A549 (cell line): Measurements from ENCODE around the gene CCDC136. TPM values are rescaled to one million over a fixed set of nuclear protein-coding genes. Genes with fewer than 3 reads are reported as not detected.

ENCODE experiments used
- ATAC-seq, 2 experiments: fragments of 200-7000 bp in 1 of 2; fragments of >200 bp in 1 of 2; cut with Nextera tagmentation in 1 of 2; cut with Tn5 transposase in 1 of 2; 3 replicates each; pipeline versions ENCODE4 v1.8.0 to v1.9.1; 2018 to 2020; ENCODE audit warnings: mild to moderate bottlenecking in 1 of 2, moderate library complexity in 1 of 2
- CTCF ChIA-PET: fragments of 300-600 bp; sonication (Branson Sonifier 250); formaldehyde crosslinking; extraction: SDS; loops from one replicate; lab custom pipeline; 2021; ENCODE audit warnings: antibody characterized with exemption, inconsistent platforms; lab: Yijun Ruan, JAX
- POLR2A ChIA-PET: fragments of 350-600 bp; formaldehyde crosslinking; extraction: SDS; loops from one replicate; lab custom pipeline; 2021; ENCODE audit warnings: antibody characterized with exemption, inconsistent platforms; lab: Yijun Ruan, JAX
- DNase-seq, 2 experiments: peaks; one replicate each; pipeline versions ENCODE4 v3.0.0 to v3.0.0-alpha.2; 2011 to 2016; ENCODE audit warnings: low read depth in 1 of 2, low spot score in 1 of 2
- FAIRE-seq: peaks from 2 replicates; lab custom pipeline; 2011; peaks lifted over from hg19 to GRCh38; lab: Jason Lieb, UNC
- H3K27ac ChIP-seq, 2 experiments: fragments of >200 bp; sonication (Bioruptor Twin); formaldehyde crosslinking; 3 replicates each; pipeline ENCODE4 v1.5.1; 2016 to 2017
- H3K4me1 ChIP-seq: fragments of >200 bp; sonication (Bioruptor Twin); formaldehyde crosslinking; 3 replicates; pipeline ENCODE4 v1.6.1; 2016
- H3K4me2 ChIP-seq: fragments of >200 bp; sonication (Bioruptor Twin); formaldehyde crosslinking; 3 replicates; pipeline ENCODE4 v1.6.1; 2016
- H3K4me3 ChIP-seq: fragments of >200 bp; sonication (Bioruptor Twin); formaldehyde crosslinking; 3 replicates; pipeline ENCODE4 v1.5.1; 2016
- H3K9me3 ChIP-seq: fragments of >200 bp; sonication (Bioruptor Twin); formaldehyde crosslinking; 3 replicates; pipeline ENCODE4 v1.6.1; 2016
- CBX2 ChIP-seq: fragments of 200-600 bp; sonication (generic); IDR thresholded peaks from 2 replicates; pipeline ENCODE4 v1.6.1; 2016; ENCODE audit warnings: low read depth, mild to moderate bottlenecking, borderline replicate concordance
- CEBPB ChIP-seq, 2 experiments: fragments of >200 bp in 1 of 2; sonication (Bioruptor Twin) in 1 of 2; formaldehyde crosslinking in 1 of 2; IDR thresholded peaks; 2 replicates each; pipeline ENCODE4 v1.6.1; 2012 to 2016
- HOXB5 ChIP-seq: fragments of 250-450 bp; sonication (Bioruptor Pico); IDR thresholded peaks from 2 replicates; pipeline ENCODE4 v1.5.0; 2020; ENCODE audit warnings: mild to moderate bottlenecking, moderate library complexity
- NFE2L2 ChIP-seq: fragments of 150-350 bp; conservative IDR thresholded peaks from 2 replicates; pipeline ENCODE4 v1.6.1; 2014; ENCODE audit warnings: low read length
- NR3C1 ChIP-seq: fragments of >200 bp; sonication (Bioruptor Twin); formaldehyde crosslinking; IDR thresholded peaks from 3 replicates; pipeline ENCODE4 v1.6.1; 2017
- POLR2AphosphoS2 ChIP-seq: conservative IDR thresholded peaks from 2 replicates; pipeline ENCODE4 v1.6.1; 2012; ENCODE audit warnings: low read length, improper control_type of control experiment, inconsistent platforms
- RARB ChIP-seq: fragments of 250-450 bp; sonication (Bioruptor Pico); IDR thresholded peaks from 2 replicates; pipeline ENCODE4 v1.8.0; 2021; ENCODE audit warnings: mild to moderate bottlenecking, moderate library complexity
- RNF2 ChIP-seq: fragments of 200-600 bp; sonication (generic); IDR thresholded peaks from 2 replicates; pipeline ENCODE4 v1.6.1; 2016; ENCODE audit warnings: low read depth, mild to moderate bottlenecking, antibody characterized with exemption, moderate library complexity, borderline replicate concordance
- SMC3 ChIP-seq: fragments of >200 bp; sonication (Bioruptor Twin); formaldehyde crosslinking; IDR thresholded peaks from 3 replicates; pipeline ENCODE4 v1.6.1; 2018; ENCODE audit warnings: inconsistent platforms
- ZNF302 ChIP-seq: fragments of 250-450 bp; sonication (Bioruptor Pico); IDR thresholded peaks from 2 replicates; pipeline ENCODE4 v1.9.0; 2021; ENCODE audit warnings: inconsistent platforms, mild to moderate bottlenecking, moderate library complexity
- WGBS: methylation state at CpG from one replicate; pipeline ENCODE4 v1.1.6; 2017; ENCODE audit errors: missing lambda C conversion rate; 5-methylcytosine and 5-hydroxymethylcytosine counted together
- polyA plus RNA-seq, 4 experiments: library from polyadenylated mRNA; depleted of rRNA in 3 of 4; stranded (reverse); fragments of >200 nt; fragmentation: RNase III in 1 of 4; extraction: RNeasy Plus Mini Kit Qiagen cat#74134 plus additional on column Dnase treatment in 1 of 4; gene quantifications; 2 replicates in 3 of 4; 3 replicates in 1 of 4; pipeline ENCODE4 v1.2.3, GENCODE V29; 2011 to 2017
- small RNA-seq, 6 experiments: library from RNA; depleted of rRNA; stranded (forward); fragments of <200 nt; gene quantifications; one replicate each; pipeline ENCODE3, GENCODE V24; 2012
- TF ChIP-seq, protein P1 (sequence below): fragments of 250-450 bp; sonication (Bioruptor Pico); IDR thresholded peaks from 2 replicates; pipeline ENCODE4 v1.5.0; 2020; ENCODE audit warnings: low read depth, mild to moderate bottlenecking, moderate library complexity
- TF ChIP-seq, protein P2 (sequence below): fragments of >200 bp; sonication (Bioruptor Twin); formaldehyde crosslinking; IDR thresholded peaks from 3 replicates; pipeline ENCODE4 v1.6.1; 2016

CCDC136 gene
- polyA plus RNA-seq, 2 of the 4 experiments (the other 2 are of a cell fraction): 4.7 to 5.4 TPM

DNA sequence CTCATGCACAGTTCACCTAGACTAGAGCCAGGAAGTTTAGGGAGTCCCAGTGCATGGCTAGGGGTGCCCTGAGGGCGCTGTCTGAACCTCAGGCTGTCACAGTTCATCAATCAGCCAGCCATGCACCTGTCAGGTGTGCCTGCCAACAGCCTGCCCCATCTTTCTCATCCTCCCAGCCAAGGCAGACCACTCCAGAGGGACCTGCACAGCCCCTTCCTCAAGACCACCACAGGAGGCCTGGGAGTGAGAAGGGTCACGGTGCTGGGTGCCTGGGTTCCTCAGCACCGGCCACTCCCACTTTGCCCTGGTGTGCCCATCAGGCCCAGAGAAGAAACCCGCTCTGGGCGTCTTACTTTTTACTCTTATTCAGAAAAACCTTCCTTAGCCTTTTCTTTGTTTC lies 79.3 kb downstream of the CCDC136 start:
- TF ChIP-seq SMC3: no peak
- no peak for TF ChIP-seq HOXB5 (CRISPR knock-in tag)
- TF ChIP-seq, protein P1, sequence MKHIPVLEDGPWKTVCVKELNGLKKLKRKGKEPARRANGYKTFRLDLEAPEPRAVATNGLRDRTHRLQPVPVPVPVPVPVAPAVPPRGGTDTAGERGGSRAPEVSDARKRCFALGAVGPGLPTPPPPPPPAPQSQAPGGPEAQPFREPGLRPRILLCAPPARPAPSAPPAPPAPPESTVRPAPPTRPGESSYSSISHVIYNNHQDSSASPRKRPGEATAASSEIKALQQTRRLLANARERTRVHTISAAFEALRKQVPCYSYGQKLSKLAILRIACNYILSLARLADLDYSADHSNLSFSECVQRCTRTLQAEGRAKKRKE (CRISPR knock-in tag): no peak
- no peak for TF ChIP-seq NFE2L2
- no peak for TF ChIP-seq RNF2
- no peak for TF ChIP-seq CEBPB (IDR thresholded peaks at IDR 0.05)
- TF ChIP-seq NR3C1: no peak
- no peak for TF ChIP-seq CBX2
- TF ChIP-seq POLR2AphosphoS2: no peak
- TF ChIP-seq, protein P2, sequence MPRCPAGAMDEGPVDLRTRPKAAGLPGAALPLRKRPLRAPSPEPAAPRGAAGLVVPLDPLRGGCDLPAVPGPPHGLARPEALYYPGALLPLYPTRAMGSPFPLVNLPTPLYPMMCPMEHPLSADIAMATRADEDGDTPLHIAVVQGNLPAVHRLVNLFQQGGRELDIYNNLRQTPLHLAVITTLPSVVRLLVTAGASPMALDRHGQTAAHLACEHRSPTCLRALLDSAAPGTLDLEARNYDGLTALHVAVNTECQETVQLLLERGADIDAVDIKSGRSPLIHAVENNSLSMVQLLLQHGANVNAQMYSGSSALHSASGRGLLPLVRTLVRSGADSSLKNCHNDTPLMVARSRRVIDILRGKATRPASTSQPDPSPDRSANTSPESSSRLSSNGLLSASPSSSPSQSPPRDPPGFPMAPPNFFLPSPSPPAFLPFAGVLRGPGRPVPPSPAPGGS: no peak
- TF ChIP-seq RARB (CRISPR knock-in tag): no peak
- no peak for TF ChIP-seq ZNF302 (CRISPR knock-in tag)
- 87% methylated on average over 5 of the region's 5 CpGs for WGBS

More for the DNA sequence above, 79.3 kb downstream of the CCDC136 start:
- CTCF ChIA-PET: interaction anchor here (0.6 to 17.4 kb wide), 3 partner anchors 12 to 114 kb away, joined by 3 to 225 read pairs (median 5); no protein-coding TSS in a partner anchor
- POLR2A ChIA-PET: no interaction called here
- Histone ChIP-seq H3K4me2 (no peak overlapping the region), H3K4me3 (no peak overlapping the region), H3K9me3 (no peaks in the 10 kb centered on the region), H3K27ac (no peak overlapping the region), H3K4me1 (peaks cover 9% of the 10 kb centered on the region; the same call in 1 of the 3 replicates)
- ATAC-seq: no peak
- no peak for DNase-seq
- no peak for FAIRE-seq

Small RNAs within 50 kb of the gene (small RNA-seq; reads per million reads assigned to genes)
- gene RN7SL81P: 0 reads per million in 6 experiments

Other genes starting within 250 kb of the CCDC136 start
- 0.37 and 0.46 TPM in 2 replicates for gene GARIN1A, start 119.7 kb upstream of the CCDC136 start, polyA plus RNA-seq (2011; rRNA removed)
- 0.30 to 0.49 TPM (median 0.43 TPM) in 3 replicates for gene GARIN1A, start 119.7 kb upstream of the CCDC136 start, polyA plus RNA-seq (2017; fragmentation: RNase III; extraction: RNeasy Plus Mini Kit Qiagen cat#74134 plus additional on column Dnase treatment)
- 182 and 233 TPM in 2 replicates for gene CALU, start 52.6 kb upstream of the CCDC136 start, polyA plus RNA-seq (2011; rRNA removed)
- gene CALU, start 52.6 kb upstream of the CCDC136 start, polyA plus RNA-seq (2017; fragmentation: RNase III; extraction: RNeasy Plus Mini Kit Qiagen cat#74134 plus additional on column Dnase treatment): 186 to 198 TPM (median 192 TPM) in 3 replicates
- not detected in 2 replicates for gene OPN1SW, start 16.2 kb upstream of the CCDC136 start, polyA plus RNA-seq (2011; rRNA removed)
- not detected in 3 replicates for gene OPN1SW, start 16.2 kb upstream of the CCDC136 start, polyA plus RNA-seq (2017; fragmentation: RNase III; extraction: RNeasy Plus Mini Kit Qiagen cat#74134 plus additional on column Dnase treatment)
- gene FLNC, start 38.4 kb downstream of the CCDC136 start, polyA plus RNA-seq (2011; rRNA removed): 0.43 and 0.60 TPM in 2 replicates
- 3.2 to 3.4 TPM (median 3.4 TPM) in 3 replicates for gene FLNC, start 38.4 kb downstream of the CCDC136 start, polyA plus RNA-seq (2017; fragmentation: RNase III; extraction: RNeasy Plus Mini Kit Qiagen cat#74134 plus additional on column Dnase treatment)
- gene ATP6V1F, start 70.9 kb downstream of the CCDC136 start, polyA plus RNA-seq (2011; rRNA removed): 155 and 180 TPM in 2 replicates
- 201 to 230 TPM (median 229 TPM) in 3 replicates for gene ATP6V1F, start 70.9 kb downstream of the CCDC136 start, polyA plus RNA-seq (2017; fragmentation: RNase III; extraction: RNeasy Plus Mini Kit Qiagen cat#74134 plus additional on column Dnase treatment)
- 0.05 TPM in 1 of 2 replicates, not detected in the other for gene KCP, start 118.7 kb downstream of the CCDC136 start, polyA plus RNA-seq (2011; rRNA removed)
- gene KCP, start 118.7 kb downstream of the CCDC136 start, polyA plus RNA-seq (2017; fragmentation: RNase III; extraction: RNeasy Plus Mini Kit Qiagen cat#74134 plus additional on column Dnase treatment): 0.07 to 0.18 TPM (median 0.14 TPM) in 3 replicates
- 5.5 and 6.5 TPM in 2 replicates for gene IRF5, start 146.0 kb downstream of the CCDC136 start, polyA plus RNA-seq (2011; rRNA removed)
- gene IRF5, start 146.0 kb downstream of the CCDC136 start, polyA plus RNA-seq (2017; fragmentation: RNase III; extraction: RNeasy Plus Mini Kit Qiagen cat#74134 plus additional on column Dnase treatment): 6.1 to 9.7 TPM (median 8.7 TPM) in 3 replicates